GM12891 (cell line): ENCODE data around the gene ZNF407.

Source experiments
- DNase-seq: peaks from one replicate; pipeline ENCODE4 v3.0.0; 2011; ENCODE audit warnings: low spot score; ENCODE audit not compliant: insufficient read length
- FAIRE-seq: peaks from 2 replicates; lab custom pipeline; 2011; peaks lifted over from hg19 to GRCh38; lab: Jason Lieb, UNC
- PAX5 ChIP-seq: IDR thresholded peaks from 2 replicates; pipeline ENCODE4 v1.6.1; 2011; ENCODE audit warnings: low read length, moderate library complexity, mild to moderate bottlenecking; ENCODE audit not compliant: insufficient read depth, severe bottlenecking
- POLR2A ChIP-seq: IDR thresholded peaks from 2 replicates; pipeline ENCODE4 v1.6.1; 2011; ENCODE audit warnings: low read depth, low read length, control low read depth
- POLR2AphosphoS5 ChIP-seq: IDR thresholded peaks from 2 replicates; pipeline ENCODE4 v1.6.1; 2011; ENCODE audit warnings: low read depth, low read length, control low read depth
- POU2F2 ChIP-seq: IDR thresholded peaks from 2 replicates; pipeline ENCODE4 v1.6.1; 2011; ENCODE audit warnings: low read depth, mild to moderate bottlenecking, control low read depth, low read length, moderate library complexity
- SPI1 ChIP-seq: IDR thresholded peaks from 2 replicates; pipeline ENCODE4 v1.6.1; 2011; ENCODE audit warnings: low read depth, low read length, control low read depth
- TAF1 ChIP-seq: IDR thresholded peaks from 2 replicates; pipeline ENCODE4 v1.6.1; 2011; ENCODE audit warnings: low read depth, low read length, control low read depth

The ZNF407 gene

DNA sequence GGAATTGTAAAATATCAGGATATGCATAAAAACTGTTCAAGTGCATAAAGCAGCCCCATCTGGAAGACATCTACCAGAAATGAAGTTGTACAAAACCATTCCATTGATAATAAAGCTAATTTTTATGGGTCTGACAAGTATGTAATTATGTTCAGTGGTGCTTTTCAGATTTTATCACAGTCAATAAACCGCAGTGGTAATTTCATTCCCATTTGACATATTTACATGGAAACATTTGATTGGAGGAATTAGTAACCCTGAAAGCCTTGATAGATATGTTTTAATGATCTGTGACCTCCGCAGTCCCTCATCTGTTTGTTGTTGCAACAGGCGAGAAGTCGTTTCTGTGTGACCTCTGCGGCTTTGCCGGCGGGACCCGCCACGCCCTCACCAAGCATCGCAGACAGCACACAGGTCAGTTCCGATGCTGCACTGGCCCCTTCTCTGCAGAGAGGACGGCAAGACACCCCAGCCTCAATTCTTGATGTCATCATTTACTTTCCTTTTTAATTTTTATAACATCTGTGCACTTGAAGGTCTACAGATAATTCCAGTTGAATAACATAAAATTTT, 283.1 kb downstream of the ZNF407 start:
- DNase-seq (no peak), FAIRE-seq (no peak)
- TF ChIP-seq POLR2AphosphoS5 (no peak), PAX5 (no peak), POU2F2 (no peak), TAF1 (no peak), SPI1 (no peak), POLR2A (no peak)

DNA sequence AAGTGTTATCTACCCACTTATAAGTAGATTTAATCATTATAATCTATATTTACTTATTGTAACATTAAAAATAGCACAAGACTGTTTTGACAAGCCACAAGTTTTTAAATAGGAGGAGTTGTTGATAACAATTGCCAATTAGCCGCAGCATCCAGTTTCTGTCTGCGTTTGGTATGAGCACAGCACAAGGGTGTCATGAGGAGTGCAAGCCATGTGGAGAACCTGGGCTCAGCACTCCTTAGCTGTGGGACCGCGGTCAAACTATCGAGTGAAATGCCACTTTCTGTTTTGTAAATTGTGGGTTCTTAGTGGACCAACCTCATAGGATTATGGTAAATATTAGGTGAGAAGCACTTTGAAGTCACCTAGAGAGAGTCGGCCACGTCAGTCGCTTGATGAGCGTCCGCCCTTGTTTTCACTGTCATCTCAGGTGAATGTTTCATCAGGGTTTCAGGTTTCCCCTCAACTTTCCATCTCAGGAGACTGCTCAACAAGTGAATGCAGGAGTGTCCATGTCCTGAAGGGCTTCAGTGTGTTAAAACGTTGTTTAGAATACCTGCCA, 294.5 kb downstream of the ZNF407 start:
- FAIRE-seq (no peak), DNase-seq (no peak)
- no peak for TF ChIP-seq SPI1
- TF ChIP-seq POLR2AphosphoS5, result no peak
- TF ChIP-seq POU2F2, result no peak
- no peak for TF ChIP-seq PAX5
- TF ChIP-seq POLR2A, result no peak
- no peak for TF ChIP-seq TAF1

DNA sequence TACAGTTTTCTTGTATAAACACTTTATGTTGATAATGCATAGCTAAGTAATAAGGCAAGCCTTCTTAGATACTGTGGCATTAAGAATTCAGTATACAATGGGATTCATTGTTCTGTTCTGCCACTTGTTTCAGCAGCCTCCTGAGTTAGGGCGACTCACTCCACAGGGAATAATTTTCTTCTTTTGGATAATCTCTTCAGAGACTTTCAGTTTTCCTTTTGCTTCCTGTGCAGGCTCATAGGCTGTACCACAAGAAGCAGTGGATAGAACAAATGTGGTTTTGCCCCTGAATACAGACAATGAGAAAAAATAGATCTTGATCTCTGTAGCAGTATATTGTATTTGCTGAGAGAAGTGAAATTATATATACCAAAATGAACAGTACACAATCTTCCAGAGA, 298.0 kb downstream of the ZNF407 start:
- FAIRE-seq, result no peak
- TF ChIP-seq PAX5, result no peak
- no peak for TF ChIP-seq TAF1
- TF ChIP-seq POU2F2, result no peak
- TF ChIP-seq POLR2A, result no peak
- no peak for TF ChIP-seq SPI1
- no peak for TF ChIP-seq POLR2AphosphoS5
- DNase-seq, result no peak

DNA sequence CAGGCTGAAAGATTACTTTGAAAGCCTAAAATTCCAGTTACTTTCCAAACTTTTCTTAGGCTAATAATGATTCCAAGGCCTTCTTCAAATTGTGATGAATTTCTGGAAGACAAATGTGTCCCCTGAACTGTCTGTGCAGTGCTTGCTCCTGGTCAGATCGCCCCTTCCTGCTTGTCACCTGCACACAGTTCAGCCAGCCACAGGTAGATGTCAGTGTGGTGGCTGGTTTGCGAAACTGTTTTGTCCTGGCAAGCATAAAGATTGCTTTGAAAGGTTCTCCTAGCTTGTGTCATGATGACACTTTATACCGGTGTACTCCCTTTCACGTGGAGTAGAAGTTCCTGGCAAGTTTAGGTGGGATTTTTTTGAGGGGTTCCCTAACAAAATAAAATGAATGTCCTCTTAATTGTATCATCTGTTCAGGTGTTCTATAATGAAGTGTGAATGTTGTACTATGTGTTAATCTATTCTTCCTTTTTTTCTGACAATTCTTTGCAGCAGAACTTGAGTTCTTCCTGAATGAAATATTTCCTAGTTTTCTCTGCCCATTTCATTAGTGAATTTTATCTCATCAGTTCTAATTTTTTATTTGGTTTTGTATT, 298.8 kb downstream of the ZNF407 start:
- FAIRE-seq (peak; percentile 86), DNase-seq (no peak)
- no peak for TF ChIP-seq PAX5
- no peak for TF ChIP-seq SPI1
- no peak for TF ChIP-seq POU2F2
- TF ChIP-seq TAF1, result no peak
- no peak for TF ChIP-seq POLR2A
- no peak for TF ChIP-seq POLR2AphosphoS5

DNA sequence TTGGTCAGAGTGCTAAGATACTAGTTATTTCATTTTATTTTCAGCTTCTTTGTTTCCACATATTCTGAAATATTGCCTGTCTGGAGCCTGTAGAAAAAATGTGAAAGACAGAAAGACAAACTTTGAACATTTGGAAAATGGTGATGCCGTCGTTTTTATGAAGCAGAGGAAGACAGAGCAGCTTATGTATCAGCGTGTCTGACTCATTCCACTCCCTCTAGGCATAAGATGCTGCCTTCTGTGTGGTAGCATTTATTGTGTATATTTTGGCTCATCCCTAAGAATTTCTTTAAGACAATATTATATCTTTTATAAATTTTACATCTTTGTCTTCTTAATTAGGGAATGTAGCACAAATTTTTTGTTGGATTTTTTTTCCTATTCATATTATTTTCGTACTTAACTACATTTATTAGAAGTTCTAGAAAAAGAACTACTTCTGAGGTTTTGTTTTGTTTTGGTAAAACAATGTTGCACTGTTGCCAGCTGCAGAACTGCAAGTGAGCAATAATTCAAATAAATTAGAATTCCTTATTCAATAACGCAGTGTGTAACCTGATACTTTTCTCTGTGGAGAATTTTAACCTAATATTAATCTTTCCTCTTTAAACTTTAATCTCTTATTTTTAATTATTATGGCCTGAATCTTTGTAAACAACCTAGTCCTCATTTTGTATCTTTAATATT, 300.4 kb downstream of the ZNF407 start:
- FAIRE-seq (no peak), DNase-seq (no peak)
- no peak for TF ChIP-seq PAX5
- no peak for TF ChIP-seq POLR2A
- TF ChIP-seq POU2F2, result no peak
- TF ChIP-seq TAF1, result no peak
- TF ChIP-seq POLR2AphosphoS5, result no peak
- no peak for TF ChIP-seq SPI1

DNA sequence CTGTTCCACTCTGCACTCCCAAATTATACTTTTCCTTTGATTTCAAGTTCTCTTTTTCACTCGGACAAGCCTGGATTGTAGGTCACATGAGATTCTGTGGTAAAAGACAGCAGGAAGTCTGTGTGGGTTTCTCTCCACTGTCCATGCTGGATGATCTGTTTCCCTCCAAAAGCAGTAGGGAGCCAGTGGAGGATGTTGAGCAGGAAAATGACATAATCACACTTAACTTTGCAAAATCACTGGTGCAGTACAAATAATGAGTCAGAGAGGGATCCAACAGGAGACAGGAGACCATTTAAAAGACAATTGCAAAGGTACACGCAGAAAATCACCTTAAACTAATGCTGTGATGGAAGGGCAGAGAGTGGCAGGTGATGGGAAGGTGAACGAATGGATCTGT, 301.3 kb downstream of the ZNF407 start:
- FAIRE-seq (no peak), DNase-seq (no peak)
- no peak for TF ChIP-seq SPI1
- TF ChIP-seq PAX5, result no peak
- TF ChIP-seq POLR2A, result no peak
- TF ChIP-seq POU2F2, result no peak
- TF ChIP-seq TAF1, result no peak
- no peak for TF ChIP-seq POLR2AphosphoS5

DNA sequence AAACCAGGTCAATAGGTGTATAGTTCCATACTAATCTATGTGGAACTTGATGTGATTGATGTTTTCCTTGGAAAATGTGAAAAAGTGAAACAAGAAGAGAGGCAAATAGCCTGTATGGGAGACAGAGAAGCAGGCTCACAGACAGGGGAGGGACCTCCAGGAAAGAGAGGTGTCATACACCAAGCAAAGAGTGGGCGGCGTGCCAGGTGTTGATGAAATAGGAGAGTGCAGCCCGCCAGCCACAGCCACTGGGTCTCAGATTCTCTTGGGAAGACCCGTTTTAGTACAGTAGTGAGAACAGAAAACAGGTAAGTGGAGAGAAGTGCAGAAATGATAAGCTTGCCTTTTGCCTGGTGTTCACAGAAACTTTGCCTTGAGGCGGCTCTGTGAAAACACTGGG, 301.9 kb downstream of the ZNF407 start:
- no peak for FAIRE-seq
- no peak for DNase-seq
- no peak for TF ChIP-seq TAF1
- no peak for TF ChIP-seq POU2F2
- no peak for TF ChIP-seq POLR2AphosphoS5
- no peak for TF ChIP-seq PAX5
- TF ChIP-seq SPI1, result no peak
- TF ChIP-seq POLR2A, result no peak

DNA sequence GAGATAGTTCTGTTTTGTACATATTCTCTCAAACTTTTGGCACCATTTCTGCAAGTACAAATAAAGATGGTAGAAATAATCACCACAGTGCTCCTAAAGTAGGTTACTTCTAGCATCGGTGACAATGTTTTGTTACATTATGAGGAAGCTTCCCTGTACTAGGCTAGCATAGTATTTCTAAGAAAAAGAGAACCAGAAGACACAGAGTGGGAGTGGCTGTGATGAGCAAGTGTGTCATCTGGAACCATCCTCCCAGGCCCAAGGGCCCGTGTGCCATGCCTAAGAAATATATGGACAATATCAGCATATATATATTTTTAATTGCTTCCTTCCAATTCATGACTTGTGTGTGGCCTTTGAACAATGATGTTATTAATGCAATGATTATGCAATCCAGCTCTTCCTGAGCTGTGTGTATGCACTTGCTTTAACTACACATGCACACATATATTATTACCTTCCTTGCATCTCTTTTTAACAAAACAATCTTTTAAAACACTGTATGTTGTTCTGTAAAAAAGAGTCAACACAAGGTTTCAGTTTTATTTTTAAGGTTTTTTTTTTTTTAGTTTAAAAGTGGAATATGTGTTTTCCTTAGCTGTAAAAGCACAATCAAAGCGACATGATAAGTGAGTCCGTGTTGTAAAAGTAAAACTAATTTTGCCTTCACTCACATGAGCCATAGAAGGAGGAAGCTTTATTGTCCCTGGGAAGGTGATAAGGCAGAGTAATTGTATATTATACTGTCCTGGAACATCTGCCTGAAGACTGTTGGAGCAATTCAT, 303.9 kb downstream of the ZNF407 start:
- TF ChIP-seq POLR2A (no peak), POU2F2 (no peak), TAF1 (no peak), PAX5 (no peak), SPI1 (no peak)
- DNase-seq, result no peak
- FAIRE-seq, result no peak

DNA sequence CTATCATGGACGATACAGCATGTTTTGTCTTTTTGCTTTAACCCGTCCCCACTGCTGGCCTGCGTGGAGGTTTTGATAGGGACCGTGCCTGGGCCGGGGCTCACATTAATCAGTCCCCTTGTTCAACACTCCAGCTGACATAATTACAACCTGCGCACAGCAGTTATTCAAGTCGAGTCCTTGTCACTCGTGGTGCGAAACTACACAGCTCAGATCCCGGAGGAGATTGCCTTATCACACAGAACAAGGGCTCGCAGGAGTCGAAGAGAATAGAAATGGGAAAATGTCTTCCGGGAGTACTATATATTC, 304.4 kb downstream of the ZNF407 start:
- TF ChIP-seq POU2F2 (no peak), PAX5 (no peak), TAF1 (no peak), POLR2AphosphoS5 (no peak), SPI1 (no peak), POLR2A (no peak)
- no peak for DNase-seq
- no peak for FAIRE-seq
